Activated T-cell treated with anti-CD3 and anti-CD28 coated beads for 24 hours (primary cell): ENCODE results near the gene E4F1.

Source experiments
- DNase-seq: peaks from one replicate; pipeline ENCODE4 v3.0.0-alpha.2; 2020; ENCODE audit warnings: low read depth

E4F1 gene

GRCh38 chr16:2275476-2276367 is 52.3 kb downstream of the E4F1 start:
- DNase-seq, result no peak

DNA sequence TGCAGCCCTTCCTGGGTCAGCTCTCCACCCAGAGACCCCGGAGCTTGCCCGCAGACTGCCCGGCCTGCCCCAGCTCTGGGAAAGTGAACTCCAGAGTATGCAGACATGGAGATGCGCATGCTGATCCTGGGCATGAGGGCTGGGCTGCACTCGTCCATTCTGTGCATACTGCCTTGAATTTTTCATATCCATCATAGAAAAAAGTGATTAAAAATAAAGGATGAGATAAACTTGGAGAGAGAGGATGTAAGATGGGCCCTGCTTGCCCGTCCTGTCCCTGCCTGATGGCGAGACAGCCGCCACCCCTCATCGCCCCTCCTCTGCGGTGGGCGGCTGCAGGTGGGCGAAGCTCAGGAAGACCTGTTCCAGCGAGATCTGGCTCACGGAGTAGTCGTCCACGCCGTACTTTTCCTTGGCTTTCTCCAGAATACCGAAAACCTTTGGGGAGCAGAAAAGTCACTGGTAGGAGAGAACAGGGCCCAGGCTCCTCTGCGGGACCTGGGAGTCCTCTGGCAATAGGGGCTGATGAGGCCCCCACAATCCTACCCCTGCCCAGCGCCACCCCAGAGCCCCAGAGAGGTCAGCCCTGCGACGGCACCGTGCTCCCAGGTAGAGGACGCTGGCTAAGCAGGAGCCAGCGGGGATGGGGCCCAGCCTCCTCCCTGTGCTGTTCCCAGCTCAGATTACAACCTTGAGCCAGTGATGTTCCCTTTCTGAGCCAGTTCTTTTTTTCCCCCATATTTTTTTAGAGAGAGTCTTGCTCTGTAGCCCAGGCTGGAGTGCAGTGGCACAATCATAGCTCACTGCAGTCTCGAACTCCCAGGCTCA is 53.2 kb downstream of the E4F1 start:
- DNase-seq, result no peak

DNA sequence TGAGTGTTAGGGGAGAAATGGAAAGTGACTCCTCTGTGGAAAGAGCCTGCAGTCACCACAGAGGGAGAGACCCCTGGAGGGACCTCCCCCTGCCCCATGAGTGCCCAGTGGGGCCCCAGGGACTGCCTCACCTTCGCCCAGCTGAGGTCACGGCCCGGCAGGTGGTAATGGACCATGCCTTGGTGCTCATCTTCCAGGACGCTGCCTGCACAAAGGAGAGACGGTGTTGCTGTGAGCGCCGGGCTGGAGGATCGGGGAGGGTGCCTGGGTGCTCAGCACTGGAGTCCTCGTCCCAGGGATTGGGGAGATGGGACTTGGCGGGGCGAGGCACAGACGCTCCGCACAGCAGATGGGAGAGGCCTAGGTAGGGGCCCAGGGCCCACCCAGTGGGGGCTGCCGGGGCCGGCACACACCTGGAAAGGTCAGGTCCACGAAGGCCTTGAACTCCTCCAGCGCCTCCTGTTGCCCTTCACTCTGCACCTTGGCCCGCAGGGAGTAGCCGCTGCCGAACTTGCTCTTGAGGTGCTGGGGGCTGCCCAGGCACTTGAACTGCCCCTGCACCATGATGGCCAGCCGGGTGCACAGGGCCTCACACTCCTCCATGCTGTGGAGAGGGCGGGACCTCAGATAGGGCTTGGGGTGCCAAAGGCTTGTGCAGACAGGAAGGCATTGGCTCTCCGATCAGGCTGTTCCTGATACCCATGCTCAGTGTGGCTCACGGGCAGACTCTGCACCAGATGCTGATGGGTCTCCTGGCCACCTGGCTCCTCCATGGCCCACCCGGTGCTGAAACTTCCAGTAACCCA is 54.3 kb downstream of the E4F1 start:
- no peak for DNase-seq

DNA sequence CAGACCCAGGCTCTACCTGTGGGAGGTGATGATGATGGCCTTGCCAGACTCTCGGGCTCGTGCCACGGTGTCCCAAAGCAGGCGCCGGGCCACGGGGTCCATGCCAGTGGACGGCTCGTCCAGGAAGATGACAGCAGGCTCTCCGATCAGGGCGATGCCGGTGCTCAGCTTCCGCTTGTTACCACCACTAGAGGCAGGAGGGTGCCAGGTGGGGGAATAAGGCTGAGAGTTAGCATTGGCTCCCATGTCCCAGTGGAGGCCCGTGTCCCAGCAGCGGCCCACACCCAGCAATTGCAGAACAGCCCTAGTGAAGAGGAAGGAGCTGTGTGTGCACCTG is 54.8 kb downstream of the E4F1 start:
- DNase-seq, result no peak

GRCh38 chr16:2278956-2279800 is 55.8 kb downstream of the E4F1 start:
- DNase-seq, result no peak

DNA sequence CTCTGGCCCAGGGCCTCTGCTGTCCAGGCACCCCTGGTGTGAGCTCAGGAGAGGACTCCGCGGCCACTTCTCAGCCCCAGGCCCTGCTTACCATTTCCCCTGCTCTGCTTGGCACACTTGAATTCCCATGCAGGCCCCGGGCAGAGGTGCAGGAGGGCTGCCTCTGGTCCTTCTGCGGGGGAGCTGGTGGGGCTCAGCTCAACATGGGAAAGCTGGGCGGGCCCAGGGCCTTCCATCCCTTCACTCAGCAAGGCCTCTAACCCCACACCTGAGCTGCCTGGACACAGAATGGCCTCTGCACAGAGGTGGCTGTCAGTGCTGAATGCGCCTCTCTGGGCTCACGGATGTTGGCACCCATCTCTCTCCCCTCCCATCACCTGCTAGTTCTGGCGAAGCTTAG is 57.1 kb downstream of the E4F1 start:
- no peak for DNase-seq

DNA sequence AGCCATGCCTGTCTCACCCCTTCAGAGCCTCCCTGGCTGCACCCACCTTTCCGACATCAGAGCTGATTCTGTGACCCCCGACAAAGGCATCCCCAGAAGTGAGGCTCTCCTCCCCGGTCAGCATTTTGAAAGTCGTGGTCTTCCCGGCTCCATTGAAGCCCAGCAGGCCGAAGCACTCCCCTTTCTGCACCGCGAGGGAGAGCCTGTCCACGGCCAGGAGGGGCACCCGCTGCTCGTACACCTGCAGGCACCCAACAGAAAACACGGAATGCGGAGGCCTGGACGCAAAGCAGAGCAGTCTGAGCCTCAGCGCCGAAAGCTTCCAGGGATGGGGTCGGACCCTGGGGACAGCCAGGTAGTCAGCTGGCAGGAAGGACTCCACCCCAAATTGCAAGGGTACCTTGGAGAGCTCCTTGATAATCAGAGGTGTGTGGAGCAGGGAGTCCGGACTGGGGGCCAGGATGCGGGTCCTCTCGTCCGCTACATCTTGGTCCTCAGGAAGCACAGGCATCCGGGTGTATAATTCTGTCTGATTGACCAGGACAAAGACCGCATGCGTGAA is 57.7 kb downstream of the E4F1 start:
- no peak for DNase-seq

- DNase-seq, result no peak
Observed at GRCh38 chr16:2282262-2282661, 58.9 kb downstream of the E4F1 start.

GRCh38 chr16:2282866-2283555 is 59.6 kb downstream of the E4F1 start:
- no peak for DNase-seq

DNA sequence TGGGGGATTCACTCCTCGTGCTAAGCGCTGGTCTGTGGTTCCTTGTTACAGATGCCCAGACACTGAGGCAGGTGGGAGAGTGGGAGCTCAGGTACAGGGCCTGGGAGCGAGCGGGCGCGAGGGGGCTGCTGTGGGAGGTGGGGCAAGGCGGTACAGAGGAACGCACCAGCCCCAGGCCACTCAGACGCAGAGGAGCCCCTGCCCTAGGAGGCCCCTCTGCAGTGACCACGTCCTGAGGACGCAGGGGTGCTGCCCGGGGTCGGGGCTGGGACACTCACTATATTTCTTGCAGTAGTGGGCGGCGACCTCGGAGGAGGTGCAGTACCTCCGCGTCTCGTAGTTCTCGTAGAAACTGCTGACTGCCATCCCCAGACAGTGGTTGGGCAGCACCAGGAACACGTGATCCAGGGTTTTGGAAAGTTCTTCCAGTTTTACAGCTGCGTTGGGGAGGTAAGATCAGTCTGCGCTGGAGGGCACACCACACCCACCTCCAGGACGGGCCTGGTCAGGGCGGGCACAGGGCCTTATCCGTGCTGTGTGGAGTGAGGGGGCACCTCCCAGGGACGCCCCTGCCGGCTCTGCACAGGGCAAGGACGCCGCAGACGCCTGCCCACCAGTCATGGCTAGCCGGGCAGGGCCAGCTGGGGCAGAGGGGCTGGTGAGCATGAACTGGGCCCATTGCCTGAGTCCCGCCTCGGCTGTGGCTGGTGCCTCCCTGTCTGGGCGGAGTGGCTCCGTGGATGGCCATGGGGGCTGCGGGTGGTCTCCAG is 60.8 kb downstream of the E4F1 start:
- no peak for DNase-seq

DNA sequence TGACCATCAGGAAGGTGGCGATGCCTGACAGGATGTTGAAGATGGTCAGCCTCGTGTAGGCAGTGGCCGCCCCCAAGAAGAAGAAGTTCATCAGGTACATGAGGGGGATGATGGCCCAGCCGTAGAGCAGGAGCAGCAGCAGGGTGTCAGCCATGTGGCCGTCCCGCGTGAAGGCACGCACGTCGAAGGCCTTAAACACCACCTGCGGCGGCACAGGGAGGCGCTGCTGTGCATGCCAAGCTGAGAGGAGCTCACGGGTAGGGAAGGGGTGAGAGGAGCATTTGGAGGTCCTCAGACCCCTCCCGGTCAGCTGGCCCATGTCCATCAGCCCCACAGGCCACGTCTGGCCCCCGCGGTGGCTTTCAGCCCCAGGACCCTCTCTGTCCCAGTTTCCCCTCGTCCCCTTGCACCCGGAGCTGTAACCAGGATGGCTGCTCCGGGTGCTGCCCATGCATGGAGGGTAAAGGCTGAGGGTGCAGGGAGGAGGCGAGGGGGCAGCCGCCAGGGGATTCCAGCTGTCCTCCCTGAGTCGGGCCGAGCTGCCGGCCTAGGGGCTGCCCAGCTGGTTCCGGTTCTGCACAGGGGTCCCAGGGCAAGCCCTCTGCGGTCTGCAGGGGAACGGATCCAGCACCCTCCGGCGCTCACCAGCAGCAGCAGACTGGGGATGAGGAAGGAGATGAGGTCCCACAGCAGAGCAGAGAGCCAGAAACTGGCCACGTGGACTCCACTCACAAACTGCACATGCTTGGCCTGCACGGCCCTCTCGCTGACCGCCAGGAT is 61.6 kb downstream of the E4F1 start:
- no peak for DNase-seq
